ENCODE measurements around the gene ARMC3. TPM values are rescaled to one million over a fixed set of nuclear protein-coding genes. Genes with fewer than 3 reads are reported as not detected.

The ARMC3 gene
- total RNA-seq, 1 experiment from 2014 or later = 0.28 TPM

DNA sequence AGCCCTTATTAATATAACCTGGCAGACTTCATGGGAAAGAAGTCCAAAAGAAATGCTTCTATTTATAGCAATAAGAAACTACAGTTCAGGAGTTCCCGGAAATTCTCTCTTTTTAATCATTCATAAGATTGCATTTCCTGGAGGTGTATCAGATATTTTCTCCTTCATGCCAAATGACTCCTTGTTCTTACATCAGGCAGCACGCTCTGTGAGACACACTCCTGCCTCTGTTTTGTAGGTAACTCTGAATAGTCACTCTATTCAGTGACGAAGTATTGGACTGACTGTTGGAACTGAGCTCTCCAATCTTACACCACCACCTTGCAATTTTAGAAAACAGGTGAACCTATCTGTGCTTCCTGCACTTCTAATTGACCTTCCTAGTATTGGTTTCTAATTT is 88.8 kb downstream of the ARMC3 start:
- H3K4me3 Mint-ChIP-seq = no peak overlapping the region
- peaks cover 5% of the 10 kb centered on the region; the same call in 1 of the 2 replicates for H3K36me3 Mint-ChIP-seq
- peaks cover 17% of the 10 kb centered on the region for H3K9me3 Mint-ChIP-seq
- peaks cover 4% of the 10 kb centered on the region for H3K27me3 Mint-ChIP-seq (ENCODE audit: low read depth)
- no peak for DNase-seq (ENCODE audit: low spot score)
- ATAC-seq = no peak
- no peaks in the 10 kb centered on the region for H3K4me1 Mint-ChIP-seq
- no peak overlapping the region for H3K27ac Mint-ChIP-seq
- ChIA-PET CTCF (no interaction called here), POLR2A (no interaction called here)
- TF ChIP-seq IRF2 (CRISPR knock-in tag; IDR thresholded peaks at IDR 0.05; ENCODE audit: borderline replicate concordance, low read depth) = no peak
- TF ChIP-seq ATF1 (CRISPR knock-in tag; IDR thresholded peaks at IDR 0.05) = no peak
- TF ChIP-seq, protein P1, sequence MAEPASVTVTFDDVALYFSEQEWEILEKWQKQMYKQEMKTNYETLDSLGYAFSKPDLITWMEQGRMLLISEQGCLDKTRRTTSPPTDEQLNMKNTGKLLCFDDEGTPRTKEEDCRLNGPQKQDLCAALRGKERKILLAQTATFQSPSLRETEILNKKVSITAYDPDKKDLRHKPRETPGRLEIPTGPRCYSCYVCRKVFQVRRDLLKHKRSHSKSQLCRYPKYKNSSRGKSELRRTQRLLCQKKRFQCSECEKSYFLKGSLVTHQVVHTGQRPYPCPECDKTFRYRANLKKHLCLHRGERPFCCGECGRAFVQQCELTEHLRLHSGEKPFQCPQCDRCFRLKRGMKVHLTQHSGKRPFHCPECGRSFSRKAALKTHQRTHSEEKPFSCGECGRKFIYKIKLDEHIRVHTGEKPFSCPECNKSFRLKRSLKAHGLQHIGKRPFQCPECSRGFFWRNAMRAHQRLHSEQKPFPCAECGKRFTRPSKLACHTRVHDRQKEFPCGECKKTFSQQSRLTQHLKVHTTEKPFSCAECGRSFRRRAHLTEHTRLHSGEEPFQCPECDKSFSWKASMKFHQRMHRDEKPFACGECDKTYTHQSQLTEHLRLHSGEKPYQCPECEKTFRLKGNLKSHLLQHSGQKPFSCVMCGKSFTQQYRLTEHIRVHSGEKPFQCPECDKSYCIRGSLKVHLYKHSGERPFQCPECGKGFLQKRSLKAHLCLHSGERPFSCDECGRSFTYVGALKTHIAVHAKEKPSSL (CRISPR knock-in tag; conservative IDR thresholded peaks at IDR 0.05) = no peak
- TF ChIP-seq TEAD4 (CRISPR knock-in tag; IDR thresholded peaks at IDR 0.05) = no peak
- TF ChIP-seq, protein P2, sequence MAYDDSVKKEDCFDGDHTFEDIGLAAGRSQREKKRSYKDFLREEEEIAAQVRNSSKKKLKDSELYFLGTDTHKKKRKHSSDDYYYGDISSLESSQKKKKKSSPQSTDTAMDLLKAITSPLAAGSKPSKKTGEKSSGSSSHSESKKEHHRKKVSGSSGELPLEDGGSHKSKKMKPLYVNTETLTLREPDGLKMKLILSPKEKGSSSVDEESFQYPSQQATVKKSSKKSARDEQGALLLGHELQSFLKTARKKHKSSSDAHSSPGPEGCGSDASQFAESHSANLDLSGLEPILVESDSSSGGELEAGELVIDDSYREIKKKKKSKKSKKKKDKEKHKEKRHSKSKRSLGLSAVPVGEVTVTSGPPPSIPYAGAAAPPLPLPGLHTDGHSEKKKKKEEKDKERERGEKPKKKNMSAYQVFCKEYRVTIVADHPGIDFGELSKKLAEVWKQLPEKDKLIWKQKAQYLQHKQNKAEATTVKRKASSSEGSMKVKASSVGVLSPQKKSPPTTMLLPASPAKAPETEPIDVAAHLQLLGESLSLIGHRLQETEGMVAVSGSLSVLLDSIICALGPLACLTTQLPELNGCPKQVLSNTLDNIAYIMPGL (CRISPR knock-in tag; IDR thresholded peaks at IDR 0.05) = no peak
- TF ChIP-seq RELA (CRISPR knock-in tag; IDR thresholded peaks at IDR 0.05; ENCODE audit: borderline replicate concordance) = no peak
- TF ChIP-seq, protein P3, sequence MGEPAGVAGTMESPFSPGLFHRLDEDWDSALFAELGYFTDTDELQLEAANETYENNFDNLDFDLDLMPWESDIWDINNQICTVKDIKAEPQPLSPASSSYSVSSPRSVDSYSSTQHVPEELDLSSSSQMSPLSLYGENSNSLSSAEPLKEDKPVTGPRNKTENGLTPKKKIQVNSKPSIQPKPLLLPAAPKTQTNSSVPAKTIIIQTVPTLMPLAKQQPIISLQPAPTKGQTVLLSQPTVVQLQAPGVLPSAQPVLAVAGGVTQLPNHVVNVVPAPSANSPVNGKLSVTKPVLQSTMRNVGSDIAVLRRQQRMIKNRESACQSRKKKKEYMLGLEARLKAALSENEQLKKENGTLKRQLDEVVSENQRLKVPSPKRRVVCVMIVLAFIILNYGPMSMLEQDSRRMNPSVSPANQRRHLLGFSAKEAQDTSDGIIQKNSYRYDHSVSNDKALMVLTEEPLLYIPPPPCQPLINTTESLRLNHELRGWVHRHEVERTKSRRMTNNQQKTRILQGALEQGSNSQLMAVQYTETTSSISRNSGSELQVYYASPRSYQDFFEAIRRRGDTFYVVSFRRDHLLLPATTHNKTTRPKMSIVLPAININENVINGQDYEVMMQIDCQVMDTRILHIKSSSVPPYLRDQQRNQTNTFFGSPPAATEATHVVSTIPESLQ (CRISPR knock-in tag; IDR thresholded peaks at IDR 0.05) = no peak
- no peak for TF ChIP-seq ESRRA (CRISPR knock-in tag; IDR thresholded peaks at IDR 0.05; ENCODE audit: borderline replicate concordance)
- no peak for TF ChIP-seq ZNF671 (CRISPR knock-in tag; IDR thresholded peaks at IDR 0.05)
- TF ChIP-seq, protein P4, sequence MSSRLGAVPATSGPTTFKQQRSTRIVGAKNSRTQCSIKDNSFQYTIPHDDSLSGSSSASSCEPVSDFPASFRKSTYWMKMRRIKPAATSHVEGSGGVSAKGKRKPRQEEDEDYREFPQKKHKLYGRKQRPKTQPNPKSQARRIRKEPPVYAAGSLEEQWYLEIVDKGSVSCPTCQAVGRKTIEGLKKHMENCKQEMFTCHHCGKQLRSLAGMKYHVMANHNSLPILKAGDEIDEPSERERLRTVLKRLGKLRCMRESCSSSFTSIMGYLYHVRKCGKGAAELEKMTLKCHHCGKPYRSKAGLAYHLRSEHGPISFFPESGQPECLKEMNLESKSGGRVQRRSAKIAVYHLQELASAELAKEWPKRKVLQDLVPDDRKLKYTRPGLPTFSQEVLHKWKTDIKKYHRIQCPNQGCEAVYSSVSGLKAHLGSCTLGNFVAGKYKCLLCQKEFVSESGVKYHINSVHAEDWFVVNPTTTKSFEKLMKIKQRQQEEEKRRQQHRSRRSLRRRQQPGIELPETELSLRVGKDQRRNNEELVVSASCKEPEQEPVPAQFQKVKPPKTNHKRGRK (CRISPR knock-in tag; IDR thresholded peaks at IDR 0.05; ENCODE audit: borderline replicate concordance) = no peak
- TF ChIP-seq NR1H2 (CRISPR knock-in tag; IDR thresholded peaks at IDR 0.05) = no peak

DNA sequence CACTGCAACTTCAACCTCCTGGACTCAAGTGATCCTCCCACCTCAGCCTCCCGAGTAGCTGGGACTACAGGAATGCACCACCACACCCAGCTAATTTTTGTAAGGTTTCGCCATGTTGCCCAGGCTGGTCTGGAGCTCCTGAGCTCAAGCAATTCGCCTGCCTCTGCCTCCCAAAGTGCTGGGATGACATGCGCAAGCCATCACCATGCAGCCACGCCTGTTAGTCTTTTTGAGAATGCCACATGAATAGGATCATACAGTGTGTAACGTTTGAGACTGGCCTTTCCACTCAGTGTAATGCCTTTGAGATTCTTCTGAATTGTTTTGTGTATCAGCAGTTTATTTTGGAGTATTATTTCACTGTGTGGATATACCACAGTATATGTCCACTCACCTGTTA is 91.8 kb downstream of the ARMC3 start:
- POLR2A ChIA-PET = no interaction called here
- Mint-ChIP-seq H3K9me3 (peaks cover 17% of the 10 kb centered on the region), H3K27me3 (ENCODE audit: low read depth) (no peaks in the 10 kb centered on the region), H3K27ac (no peak overlapping the region), H3K36me3 (peaks cover 4% of the 10 kb centered on the region; the same call in 1 of the 2 replicates), H3K4me3 (no peak overlapping the region), H3K4me1 (no peaks in the 10 kb centered on the region)
- ATAC-seq = no peak
- CTCF ChIA-PET = interaction anchor here (1.1 kb wide), 1 partner anchor 16 kb away, joined by 4 read pairs; no protein-coding TSS in a partner anchor
- DNase-seq (ENCODE audit: low spot score) = no peak
- TF ChIP-seq SOX15 (CRISPR knock-in tag; IDR thresholded peaks at IDR 0.05) = no peak
- TF ChIP-seq, protein P5, sequence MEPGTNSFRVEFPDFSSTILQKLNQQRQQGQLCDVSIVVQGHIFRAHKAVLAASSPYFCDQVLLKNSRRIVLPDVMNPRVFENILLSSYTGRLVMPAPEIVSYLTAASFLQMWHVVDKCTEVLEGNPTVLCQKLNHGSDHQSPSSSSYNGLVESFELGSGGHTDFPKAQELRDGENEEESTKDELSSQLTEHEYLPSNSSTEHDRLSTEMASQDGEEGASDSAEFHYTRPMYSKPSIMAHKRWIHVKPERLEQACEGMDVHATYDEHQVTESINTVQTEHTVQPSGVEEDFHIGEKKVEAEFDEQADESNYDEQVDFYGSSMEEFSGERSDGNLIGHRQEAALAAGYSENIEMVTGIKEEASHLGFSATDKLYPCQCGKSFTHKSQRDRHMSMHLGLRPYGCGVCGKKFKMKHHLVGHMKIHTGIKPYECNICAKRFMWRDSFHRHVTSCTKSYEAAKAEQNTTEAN (CRISPR knock-in tag; IDR thresholded peaks at IDR 0.05) = no peak
- TF ChIP-seq SMAD4 (CRISPR knock-in tag; IDR thresholded peaks at IDR 0.05) = no peak
- TF ChIP-seq NFE2L1 (CRISPR knock-in tag; IDR thresholded peaks at IDR 0.05) = no peak
- TF ChIP-seq ZNF396 (CRISPR knock-in tag; IDR thresholded peaks at IDR 0.05; ENCODE audit: borderline replicate concordance) = no peak
- TF ChIP-seq, protein P6, sequence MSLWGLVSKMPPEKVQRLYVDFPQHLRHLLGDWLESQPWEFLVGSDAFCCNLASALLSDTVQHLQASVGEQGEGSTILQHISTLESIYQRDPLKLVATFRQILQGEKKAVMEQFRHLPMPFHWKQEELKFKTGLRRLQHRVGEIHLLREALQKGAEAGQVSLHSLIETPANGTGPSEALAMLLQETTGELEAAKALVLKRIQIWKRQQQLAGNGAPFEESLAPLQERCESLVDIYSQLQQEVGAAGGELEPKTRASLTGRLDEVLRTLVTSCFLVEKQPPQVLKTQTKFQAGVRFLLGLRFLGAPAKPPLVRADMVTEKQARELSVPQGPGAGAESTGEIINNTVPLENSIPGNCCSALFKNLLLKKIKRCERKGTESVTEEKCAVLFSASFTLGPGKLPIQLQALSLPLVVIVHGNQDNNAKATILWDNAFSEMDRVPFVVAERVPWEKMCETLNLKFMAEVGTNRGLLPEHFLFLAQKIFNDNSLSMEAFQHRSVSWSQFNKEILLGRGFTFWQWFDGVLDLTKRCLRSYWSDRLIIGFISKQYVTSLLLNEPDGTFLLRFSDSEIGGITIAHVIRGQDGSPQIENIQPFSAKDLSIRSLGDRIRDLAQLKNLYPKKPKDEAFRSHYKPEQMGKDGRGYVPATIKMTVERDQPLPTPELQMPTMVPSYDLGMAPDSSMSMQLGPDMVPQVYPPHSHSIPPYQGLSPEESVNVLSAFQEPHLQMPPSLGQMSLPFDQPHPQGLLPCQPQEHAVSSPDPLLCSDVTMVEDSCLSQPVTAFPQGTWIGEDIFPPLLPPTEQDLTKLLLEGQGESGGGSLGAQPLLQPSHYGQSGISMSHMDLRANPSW (CRISPR knock-in tag; conservative IDR thresholded peaks at IDR 0.05; ENCODE audit: low read depth) = no peak
- TF ChIP-seq, protein P4 (CRISPR knock-in tag; IDR thresholded peaks at IDR 0.05; ENCODE audit: borderline replicate concordance) = no peak
- no peak for TF ChIP-seq JUN (CRISPR knock-in tag; IDR thresholded peaks at IDR 0.05)
- TF ChIP-seq, protein P7, sequence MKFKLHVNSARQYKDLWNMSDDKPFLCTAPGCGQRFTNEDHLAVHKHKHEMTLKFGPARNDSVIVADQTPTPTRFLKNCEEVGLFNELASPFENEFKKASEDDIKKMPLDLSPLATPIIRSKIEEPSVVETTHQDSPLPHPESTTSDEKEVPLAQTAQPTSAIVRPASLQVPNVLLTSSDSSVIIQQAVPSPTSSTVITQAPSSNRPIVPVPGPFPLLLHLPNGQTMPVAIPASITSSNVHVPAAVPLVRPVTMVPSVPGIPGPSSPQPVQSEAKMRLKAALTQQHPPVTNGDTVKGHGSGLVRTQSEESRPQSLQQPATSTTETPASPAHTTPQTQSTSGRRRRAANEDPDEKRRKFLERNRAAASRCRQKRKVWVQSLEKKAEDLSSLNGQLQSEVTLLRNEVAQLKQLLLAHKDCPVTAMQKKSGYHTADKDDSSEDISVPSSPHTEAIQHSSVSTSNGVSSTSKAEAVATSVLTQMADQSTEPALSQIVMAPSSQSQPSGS (CRISPR knock-in tag; IDR thresholded peaks at IDR 0.05; ENCODE audit: borderline replicate concordance, low read depth) = no peak
- no peak for TF ChIP-seq NR2C2 (CRISPR knock-in tag; IDR thresholded peaks at IDR 0.05)
